ENCODE results near the gene CRY1. TPM values are rescaled to one million over a fixed set of nuclear protein-coding genes. Genes with fewer than 3 reads are reported as not detected.
"Not testable (repeated sequence)": the region's sequence is repeated elsewhere in the genome, so short reads cannot be mapped to it uniquely, and the experiment has no call there.

The CRY1 gene
- total RNA-seq, 1 donor from 2014 or later, result 10.1 TPM

DNA sequence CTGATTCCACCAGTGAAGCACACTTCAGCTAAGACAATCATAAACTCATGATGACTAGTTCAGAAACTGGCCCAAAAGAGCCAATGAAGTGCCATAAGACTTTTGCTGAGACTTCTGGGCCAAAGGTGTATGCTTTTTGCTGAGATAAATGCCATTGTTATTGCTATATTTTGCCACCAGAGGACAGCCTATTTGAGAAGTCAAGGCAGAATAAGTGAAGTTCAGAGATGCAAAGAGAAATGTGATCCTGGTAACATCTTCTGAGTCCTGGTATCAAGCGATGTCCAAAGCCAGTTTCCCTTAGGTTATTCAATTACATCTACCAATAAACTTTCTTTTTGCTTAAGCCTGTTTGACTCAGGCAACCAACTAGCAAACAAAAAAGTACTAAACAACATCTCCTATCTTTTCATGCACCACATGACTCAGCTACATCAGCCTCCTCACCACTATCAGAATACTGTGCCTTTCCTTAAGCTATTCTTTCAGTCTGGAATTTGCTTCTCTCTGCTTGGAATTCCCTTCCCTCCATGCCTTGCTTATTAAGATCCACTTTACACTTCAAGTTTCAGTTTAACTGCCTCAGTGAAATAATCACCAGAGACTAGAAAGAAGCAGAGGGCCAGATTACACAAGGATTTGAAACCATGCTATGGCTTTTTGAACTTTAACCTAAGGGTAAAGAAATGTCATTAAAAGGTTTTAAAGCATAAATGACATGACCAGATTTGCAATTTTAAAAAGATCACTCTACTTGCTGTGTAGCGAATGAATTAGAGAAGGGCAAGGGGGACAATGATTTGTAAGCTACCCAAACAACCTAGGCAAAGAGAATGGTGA is 14.0 kb downstream of the CRY1 start:
- Mint-ChIP-seq H3K4me1 (ENCODE audit: low read depth, unreplicated experiment) (no peaks in the 10 kb centered on the region), H3K27ac (ENCODE audit: unreplicated experiment) (no peak overlapping the region), H3K4me3 (ENCODE audit: unreplicated experiment) (no peak overlapping the region), H3K27me3 (ENCODE audit: unreplicated experiment) (peaks cover 2% of the 10 kb centered on the region), H3K36me3 (ENCODE audit: unreplicated experiment) (no peaks in the 10 kb centered on the region), H3K9me3 (ENCODE audit: unreplicated experiment) (peaks cover 2% of the 10 kb centered on the region)
- TF ChIP-seq, protein P1, sequence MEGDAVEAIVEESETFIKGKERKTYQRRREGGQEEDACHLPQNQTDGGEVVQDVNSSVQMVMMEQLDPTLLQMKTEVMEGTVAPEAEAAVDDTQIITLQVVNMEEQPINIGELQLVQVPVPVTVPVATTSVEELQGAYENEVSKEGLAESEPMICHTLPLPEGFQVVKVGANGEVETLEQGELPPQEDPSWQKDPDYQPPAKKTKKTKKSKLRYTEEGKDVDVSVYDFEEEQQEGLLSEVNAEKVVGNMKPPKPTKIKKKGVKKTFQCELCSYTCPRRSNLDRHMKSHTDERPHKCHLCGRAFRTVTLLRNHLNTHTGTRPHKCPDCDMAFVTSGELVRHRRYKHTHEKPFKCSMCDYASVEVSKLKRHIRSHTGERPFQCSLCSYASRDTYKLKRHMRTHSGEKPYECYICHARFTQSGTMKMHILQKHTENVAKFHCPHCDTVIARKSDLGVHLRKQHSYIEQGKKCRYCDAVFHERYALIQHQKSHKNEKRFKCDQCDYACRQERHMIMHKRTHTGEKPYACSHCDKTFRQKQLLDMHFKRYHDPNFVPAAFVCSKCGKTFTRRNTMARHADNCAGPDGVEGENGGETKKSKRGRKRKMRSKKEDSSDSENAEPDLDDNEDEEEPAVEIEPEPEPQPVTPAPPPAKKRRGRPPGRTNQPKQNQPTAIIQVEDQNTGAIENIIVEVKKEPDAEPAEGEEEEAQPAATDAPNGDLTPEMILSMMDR (IDR thresholded peaks at IDR 0.05; ENCODE audit: partially characterized antibody, unreplicated experiment), result peak; percentile 56
- no peak for DNase-seq

DNA sequence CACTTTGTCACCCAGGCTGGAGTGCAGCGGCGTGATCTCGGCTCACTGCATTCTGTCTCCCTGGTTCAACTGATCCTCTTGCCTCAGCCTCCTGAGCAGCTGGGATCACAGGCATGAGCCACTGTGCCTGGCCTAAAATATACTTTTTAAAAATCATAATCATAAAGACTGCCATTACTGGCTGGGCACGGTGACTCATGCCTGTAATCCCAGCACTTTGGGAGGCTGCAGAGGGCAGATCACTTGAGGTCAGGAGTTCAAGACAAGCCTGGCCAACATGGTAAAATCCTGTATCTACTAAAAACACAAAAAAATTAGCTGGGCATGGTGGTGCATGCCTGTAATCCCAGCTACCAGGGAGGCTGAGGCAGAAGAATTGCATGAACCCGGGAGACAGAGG is 20.1 kb downstream of the CRY1 start:
- H3K27me3 Mint-ChIP-seq (ENCODE audit: unreplicated experiment), result not testable (repeated sequence)

DNA sequence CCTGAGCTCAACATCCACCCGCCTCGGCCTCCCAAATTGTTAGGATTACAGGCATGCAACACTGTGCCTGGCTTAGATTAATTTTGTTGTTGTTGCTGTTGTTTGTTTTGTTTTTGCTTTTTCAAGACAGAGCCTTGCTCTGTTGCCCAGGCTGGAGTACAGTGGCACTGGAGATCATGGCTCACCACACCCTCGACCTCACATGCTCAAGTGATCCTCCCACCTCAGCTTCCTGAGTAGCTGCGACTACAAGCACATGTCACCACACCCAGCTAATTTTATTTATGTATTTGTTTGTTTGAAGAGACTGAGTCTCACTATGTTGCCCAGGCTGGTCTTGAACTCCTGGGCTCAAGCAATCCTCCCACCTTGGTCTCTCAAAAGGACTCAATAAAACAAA is 26.7 kb downstream of the CRY1 start:
- no peak for DNase-seq
- Mint-ChIP-seq H3K36me3 (ENCODE audit: unreplicated experiment) (no peaks in the 10 kb centered on the region), H3K9me3 (ENCODE audit: unreplicated experiment) (peaks cover 5% of the 10 kb centered on the region), H3K27ac (ENCODE audit: unreplicated experiment) (no peak overlapping the region), H3K27me3 (ENCODE audit: unreplicated experiment) (no peaks in the 10 kb centered on the region), H3K4me1 (ENCODE audit: low read depth, unreplicated experiment) (no peaks in the 10 kb centered on the region), H3K4me3 (ENCODE audit: unreplicated experiment) (no peak overlapping the region)
- TF ChIP-seq, protein P1 (IDR thresholded peaks at IDR 0.05; ENCODE audit: partially characterized antibody, unreplicated experiment), result no peak

More for the DNA sequence above, 20.1 kb downstream of the CRY1 start:
- H3K4me1 Mint-ChIP-seq (ENCODE audit: low read depth, unreplicated experiment); DNase-seq; H3K36me3 Mint-ChIP-seq (ENCODE audit: unreplicated experiment); H3K4me3 Mint-ChIP-seq (ENCODE audit: unreplicated experiment); H3K27ac Mint-ChIP-seq (ENCODE audit: unreplicated experiment); H3K9me3 Mint-ChIP-seq (ENCODE audit: unreplicated experiment): not testable (repeated sequence)

DNA sequence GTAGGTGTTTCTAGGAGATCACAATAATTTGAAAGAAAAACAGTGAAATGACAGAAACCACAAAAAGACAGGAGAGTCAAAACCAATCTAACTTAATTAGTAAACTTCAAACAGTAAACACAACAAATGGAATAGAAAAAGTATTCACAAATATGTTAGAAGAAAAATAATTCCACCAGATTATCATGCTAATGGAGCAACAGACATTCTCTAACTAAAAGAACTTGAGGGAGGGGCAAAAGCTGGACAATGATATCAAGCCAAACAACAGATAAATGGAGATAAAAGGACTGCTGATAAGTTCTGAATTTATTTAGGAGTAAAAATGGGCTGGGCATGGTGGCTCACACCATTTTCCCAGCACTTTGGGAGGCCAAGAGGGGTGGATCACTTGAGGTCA is 28.7 kb downstream of the CRY1 start:
- Mint-ChIP-seq H3K27ac (ENCODE audit: unreplicated experiment) (no peak overlapping the region), H3K9me3 (ENCODE audit: unreplicated experiment) (peaks cover 5% of the 10 kb centered on the region), H3K4me3 (ENCODE audit: unreplicated experiment) (no peak overlapping the region), H3K27me3 (ENCODE audit: unreplicated experiment) (no peaks in the 10 kb centered on the region), H3K36me3 (ENCODE audit: unreplicated experiment) (no peaks in the 10 kb centered on the region), H3K4me1 (ENCODE audit: low read depth, unreplicated experiment) (no peaks in the 10 kb centered on the region)
- DNase-seq, result no peak
- TF ChIP-seq, protein P1 (IDR thresholded peaks at IDR 0.05; ENCODE audit: partially characterized antibody, unreplicated experiment), result no peak

DNA sequence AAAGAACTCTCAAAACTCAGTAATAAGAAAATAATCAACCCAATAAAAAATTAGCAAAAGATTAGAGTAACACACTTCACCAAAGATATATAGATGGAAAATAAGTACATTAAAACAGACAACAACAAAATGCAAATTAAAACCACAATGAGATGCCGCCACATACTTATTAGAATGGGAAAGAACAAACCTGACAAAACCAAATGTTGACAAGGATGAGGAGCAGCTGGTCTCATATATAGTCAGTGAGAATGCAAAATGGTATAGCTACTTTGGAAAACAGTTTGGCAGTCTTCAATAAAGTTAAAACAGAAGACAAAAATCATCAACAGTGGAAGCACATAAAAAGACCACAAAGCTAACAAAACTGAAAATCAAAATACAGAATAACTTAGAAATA is 29.1 kb downstream of the CRY1 start:
- H3K4me1 Mint-ChIP-seq (ENCODE audit: low read depth, unreplicated experiment), result no peaks in the 10 kb centered on the region
- no peak overlapping the region for H3K4me3 Mint-ChIP-seq (ENCODE audit: unreplicated experiment)
- DNase-seq, result no peak
- H3K9me3 Mint-ChIP-seq (ENCODE audit: unreplicated experiment), result peaks cover 5% of the 10 kb centered on the region
- H3K27ac Mint-ChIP-seq (ENCODE audit: unreplicated experiment), result no peak overlapping the region
- TF ChIP-seq, protein P1 (IDR thresholded peaks at IDR 0.05; ENCODE audit: partially characterized antibody, unreplicated experiment), result no peak
- H3K27me3 Mint-ChIP-seq (ENCODE audit: unreplicated experiment), result no peaks in the 10 kb centered on the region
- no peaks in the 10 kb centered on the region for H3K36me3 Mint-ChIP-seq (ENCODE audit: unreplicated experiment)
